ENCODE measurements around the gene XIAP.
"Not testable (repeated sequence)": the region's sequence is repeated elsewhere in the genome, so short reads cannot be mapped to it uniquely, and the experiment has no call there.

XIAP gene

DNA sequence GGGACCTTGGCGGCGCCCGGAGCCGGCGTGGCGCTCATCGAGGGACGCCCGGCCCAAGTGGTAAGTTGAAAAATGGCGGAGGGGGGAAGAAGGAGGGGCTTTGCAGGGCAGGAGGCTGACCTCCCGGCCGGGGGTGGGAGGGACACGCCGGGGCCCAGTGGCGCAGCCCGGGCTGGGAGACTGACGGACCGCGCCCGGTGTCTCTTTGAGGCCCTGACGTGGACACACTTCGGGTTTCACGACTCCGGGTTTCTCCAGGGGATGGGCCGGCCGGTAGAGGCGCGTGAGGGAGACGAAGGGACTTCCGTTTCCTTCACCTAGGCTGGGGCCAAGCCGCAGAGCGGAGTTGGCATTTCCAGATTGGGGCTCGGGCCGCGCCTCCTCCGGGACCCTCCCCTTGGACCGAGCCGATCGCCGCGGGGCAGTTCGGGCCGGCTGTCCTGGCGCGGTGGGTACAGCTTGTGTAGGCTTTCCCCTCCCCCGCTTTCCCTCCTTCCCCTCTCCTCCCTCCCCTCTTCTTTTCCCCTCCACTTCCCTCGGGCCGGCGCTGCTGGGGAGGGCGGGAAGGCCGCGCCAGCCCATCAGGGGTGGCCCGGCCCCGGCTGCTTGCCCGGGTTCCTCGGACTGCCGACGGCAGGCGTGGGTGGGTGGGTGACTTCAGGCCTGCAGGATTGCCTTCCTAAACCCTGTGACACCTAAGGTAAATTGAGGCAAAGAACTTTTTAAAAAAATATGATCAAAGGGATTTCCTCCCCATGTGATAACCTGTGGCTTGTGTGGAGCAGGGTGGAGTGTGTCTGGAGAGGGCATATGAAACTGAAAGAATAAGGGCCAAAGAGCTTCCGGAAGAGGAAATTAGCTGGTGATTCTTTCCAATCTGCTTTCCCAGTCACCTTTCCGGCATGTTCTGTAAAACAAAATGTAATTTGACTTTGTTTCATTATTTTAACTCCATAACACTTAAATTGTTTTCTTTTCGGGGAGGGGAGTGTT, at the start of gene XIAP:
XIAP (plus strand) TSS at position 208 of the 993 bp plus-strand sequence. CDS start 25,610 bp downstream, outside the sequence.
- DNase-seq, result peak; percentile 56

DNA sequence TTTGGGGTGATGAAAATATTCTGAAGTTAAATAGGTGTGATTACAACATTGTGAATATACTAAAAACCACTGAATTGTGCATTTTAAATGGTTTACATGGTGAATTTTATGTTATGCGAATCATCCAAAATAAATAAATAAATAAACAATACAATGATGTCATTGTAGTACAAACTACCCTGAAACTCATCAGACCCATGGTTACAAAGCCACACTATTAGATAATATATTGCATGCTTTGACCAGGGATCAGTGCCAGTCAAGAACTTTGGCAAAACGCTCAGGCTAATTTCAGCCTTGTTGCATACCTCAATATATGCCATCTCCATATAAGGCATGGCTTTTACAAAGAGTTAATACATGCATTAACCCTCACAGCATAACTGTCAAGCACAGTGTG, 45.5 kb upstream of the XIAP start:
- no peak for DNase-seq

DNA sequence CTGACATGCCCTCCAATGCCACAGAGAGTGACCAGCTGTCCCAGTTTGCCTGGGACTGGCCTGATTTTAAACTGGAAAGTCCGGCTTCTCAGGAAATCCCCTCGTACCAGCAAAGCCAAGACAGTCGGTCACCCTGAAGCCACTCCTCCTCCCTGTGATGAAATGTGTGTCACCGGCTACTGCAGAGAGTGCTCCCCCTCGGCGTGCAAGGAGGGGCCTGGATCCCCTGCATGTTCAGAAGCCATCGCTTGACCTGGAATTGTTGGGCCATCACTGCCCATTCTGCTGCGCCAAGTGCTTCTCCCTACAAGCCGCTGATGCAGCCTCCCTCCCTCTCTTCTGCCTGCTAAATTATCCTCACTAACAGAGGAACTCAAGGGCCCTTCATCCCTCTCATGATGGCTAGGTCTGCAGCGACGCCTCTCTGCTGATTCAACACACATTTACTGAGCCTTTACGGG, 44.9 kb upstream of the XIAP start:
- DNase-seq, result peak; percentile 48

DNA sequence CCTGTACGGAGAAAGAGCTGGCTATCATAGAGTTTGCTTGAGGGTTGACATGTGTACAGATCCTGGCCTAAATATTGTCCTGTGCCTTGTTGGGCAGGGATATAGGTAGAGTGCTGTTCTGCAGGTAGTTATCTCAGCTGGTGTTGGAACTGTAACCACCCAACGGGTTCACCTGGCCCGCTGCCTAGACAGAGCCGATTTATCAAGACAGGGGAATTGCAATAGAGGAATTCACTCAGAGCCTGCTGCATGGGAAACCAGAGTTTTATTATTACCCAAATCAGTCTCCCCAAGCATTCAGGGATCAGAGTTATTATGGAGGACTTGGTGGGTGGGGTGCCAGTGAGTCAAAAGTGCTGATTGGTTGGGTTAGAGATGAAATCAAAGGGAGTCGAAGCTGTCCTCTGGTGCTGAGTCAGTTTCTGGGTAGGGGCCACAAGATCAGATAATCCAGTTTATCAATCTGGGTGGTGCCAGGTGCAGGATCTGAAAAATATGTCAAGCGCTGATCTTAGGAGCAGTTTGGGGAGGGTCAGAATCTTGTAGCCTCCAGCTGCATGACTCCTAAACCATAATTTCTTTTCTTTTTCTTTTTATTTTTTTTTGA, 42.5 kb upstream of the XIAP start:
- DNase-seq, result no peak

DNA sequence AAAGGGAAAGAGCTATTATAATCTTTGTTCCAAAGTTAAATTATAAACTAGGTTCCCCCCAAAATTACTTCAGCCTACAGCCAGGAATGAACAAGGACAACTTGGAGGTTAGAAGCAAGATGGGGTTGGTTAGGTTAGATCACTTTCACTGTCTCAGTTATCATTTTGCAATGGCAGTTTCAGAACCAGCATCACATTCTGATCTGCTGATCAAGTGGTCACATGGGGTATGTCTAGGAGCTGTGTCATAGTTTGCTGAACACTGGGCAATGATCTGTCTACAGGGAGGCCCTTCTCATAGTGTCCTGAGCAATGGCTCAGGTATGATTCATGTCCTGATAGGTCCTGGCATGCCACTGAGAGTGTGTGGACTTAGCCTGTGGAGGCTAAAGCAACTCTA, 41.6 kb upstream of the XIAP start:
- no peak for DNase-seq

DNA sequence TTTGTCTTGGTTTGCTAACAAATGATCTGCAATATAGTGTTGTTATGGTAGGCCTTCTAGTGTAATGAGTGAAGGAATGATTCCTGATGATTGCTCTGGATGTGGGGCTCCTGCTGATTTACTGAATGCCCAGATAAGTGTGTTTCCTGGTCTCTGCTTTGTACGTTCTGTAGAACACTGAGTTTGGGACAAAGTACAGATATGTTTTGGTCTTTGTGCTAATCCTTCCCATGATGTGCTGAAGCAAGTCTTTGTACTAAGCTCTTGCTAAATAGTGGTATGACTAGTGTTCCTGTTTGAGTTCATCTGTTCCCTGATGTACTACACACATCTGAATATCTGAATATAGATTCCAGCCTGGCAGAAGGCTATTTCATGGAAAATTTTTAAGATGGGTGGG, 36.9 kb upstream of the XIAP start:
- DNase-seq, result no peak

DNA sequence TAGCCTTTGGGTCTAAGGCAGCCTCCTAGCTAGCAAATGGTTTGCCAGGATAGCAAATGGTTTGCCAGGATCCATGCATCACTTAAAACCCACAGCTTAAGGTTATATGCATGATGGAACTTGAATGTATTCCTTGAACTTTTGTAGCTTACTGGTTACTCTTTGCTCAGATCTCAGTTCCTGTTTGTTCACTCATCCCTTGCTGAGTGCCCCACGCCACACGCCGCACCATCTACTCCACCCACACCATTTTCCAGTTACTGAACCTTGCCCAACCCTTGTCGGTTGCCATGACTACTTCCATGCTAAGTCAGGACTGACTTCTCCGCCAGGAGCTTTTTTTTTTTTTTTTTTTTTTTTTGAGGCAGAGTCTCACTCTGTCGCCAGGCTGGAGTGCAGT, 29.5 kb upstream of the XIAP start:
- peak; percentile 88 for DNase-seq

DNA sequence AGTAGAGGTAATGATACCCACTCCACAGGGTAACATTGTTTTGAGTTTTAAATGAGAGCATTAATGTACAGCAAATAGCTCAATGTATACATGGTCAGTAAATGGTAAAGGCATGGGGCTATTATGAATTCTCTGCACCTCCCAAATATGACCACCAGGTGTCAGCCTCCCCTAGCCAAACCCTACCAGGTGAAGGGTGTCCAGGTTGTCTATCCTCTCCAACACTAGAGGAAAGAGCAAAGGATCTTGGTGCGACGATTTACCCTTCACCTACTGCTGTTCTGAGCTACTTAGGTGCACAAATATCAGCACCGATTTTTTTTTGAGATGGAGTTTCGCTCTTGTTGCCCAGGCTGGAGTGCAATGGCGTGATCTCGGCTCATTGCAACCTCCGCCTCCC, 26.5 kb upstream of the XIAP start:
- peak; percentile 39 for DNase-seq

DNA sequence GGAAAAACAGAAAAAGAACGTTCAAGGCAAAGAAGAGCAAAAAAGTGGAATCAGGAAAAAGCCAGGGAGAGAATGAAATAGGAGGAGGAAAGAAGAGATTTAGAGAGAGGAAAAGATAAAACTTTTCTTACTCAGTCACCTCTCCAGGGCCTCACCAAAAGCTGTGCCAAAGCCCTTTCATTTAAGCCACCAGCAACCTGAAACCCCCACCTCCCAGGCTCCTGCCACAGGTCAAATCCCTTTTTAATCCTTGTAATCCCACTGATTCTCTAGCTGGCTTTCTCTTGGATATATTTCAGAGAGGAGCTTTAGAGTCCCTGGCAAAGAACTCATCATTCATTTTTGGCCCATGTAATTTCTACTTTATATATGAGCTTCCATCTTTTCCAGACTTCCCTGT, 25.7 kb upstream of the XIAP start:
- DNase-seq, result no peak

DNA sequence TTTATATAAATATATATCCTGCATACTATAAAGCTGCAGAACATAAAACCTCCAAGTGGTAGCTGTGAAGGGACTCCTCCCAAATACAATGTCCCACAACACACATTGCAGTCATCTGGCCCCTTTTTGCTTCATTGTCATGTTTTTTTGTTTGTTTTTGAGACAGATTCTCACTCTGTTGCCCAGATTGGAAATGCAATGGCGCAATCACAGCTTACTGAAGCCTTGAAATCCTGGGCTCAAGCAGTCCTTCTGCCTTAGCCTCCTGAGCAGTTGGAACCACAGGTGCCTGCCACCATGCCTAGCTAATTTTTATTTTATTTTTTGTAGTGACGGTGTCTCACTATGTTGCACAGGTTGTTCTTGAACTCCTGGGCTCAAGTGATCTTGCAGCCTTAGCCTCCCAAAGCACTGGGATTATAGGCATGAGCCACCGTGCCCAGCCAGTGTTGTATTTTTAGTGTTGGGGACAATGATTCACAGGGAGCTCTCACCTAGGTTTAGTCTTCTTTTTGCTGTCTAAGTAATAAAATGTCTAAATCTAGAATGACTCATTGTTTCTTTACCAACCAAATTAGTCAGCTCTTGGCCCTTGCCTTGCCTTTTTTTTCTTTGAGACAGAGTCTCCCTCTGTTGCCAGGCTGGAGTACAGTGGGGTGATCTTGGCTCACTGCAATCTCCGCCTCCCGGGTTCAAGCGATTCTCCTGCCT, 24.0 kb upstream of the XIAP start:
- DNase-seq, result no peak

DNA sequence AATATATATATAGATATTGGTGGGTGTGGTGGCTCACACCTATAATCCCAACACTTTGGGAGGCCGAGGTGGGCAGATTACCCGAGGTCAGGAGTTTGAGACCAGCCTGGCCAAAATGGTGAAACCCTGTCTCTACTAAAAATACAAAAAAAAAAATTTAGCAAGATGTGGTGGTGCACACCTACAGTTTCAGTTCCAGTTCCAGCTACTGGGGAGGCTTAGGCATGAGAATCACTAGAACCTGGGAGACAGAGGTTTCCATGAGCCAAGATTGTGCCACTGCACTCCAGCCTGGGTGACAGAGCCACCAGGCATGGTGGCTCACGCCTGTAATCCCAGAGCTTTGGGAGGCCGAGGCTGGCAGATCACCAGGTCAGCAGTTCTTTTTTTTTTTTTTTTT, 14.7 kb upstream of the XIAP start:
- not testable (repeated sequence) for DNase-seq

DNA sequence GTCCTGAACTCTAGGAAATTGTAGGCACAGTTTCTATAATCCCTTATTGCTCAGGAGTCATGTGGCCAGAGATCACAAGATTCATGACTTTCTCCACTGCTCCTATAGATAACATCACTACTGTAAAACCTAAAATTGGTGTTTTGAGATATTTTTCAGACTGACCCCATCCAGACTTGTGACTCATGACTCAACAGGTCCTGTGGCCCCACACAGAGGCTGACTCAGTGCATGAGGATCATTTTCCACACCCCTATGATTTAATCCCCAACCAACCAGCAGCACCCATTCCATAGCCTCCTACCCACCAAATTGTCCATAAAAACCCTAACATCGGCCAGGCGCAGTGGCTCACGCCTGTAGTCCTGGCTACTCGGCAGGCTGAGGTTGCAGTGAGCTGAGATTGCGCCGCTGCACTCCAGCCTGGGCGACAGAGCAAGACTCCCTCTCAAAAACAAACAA, 13.2 kb upstream of the XIAP start:
- no peak for DNase-seq

DNA sequence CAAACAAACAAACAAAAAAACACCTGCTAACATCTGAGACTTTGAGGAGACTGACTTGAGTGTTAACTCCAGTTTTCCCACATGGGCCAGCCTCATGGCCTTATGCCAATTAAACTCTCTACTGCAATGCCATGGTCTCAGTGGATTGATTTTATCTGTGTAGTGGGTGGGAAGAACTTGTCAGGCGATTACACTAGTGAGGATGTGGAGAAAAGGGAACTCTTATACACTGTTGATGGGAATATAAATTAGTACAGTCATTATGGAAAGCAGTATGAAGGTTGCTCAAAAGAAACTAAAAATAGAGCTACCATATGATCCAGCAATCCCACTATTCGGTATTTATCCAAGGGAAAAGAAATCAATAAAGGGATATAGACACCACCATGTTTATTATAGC, 12.8 kb upstream of the XIAP start:
- no peak for DNase-seq

DNA sequence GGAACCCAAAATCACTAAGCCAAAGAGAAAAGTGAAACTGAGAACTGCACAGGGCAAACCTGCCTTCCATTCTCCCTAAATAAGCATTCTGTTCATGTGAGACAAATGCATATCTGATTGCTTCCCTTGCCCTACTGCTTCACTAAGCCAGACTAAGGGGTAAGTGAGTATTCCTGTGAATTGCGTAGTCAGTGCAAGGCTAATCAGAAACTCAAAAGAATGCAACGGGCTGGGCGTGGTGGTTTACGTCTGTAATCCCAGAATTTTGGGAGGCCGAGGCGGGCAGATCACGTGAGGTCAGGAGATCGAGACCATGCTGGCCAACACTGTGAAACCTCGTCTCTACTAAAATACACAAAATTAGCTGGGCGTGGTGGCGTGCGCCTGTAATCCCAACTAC, 10.8 kb upstream of the XIAP start:
- no peak for DNase-seq

DNA sequence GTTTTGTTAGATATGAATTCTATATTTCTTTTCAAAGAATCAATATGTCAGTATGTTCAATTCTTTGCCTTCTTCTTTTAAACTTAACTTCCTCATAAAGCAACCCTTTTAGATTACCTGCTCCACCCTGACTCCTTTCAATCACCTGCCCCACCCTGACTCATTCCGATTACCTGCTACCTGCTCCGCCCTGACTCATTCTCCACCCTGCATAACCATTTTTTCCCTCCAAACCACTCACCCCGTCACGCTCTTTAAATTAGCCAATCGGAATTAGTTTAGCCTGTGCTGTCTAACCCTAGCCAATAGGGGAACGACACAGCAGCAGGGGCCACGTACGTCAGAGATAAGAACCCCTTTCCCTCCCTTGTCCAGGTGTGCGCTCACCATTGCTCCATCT, 9.9 kb upstream of the XIAP start:
- not testable (repeated sequence) for DNase-seq

DNA sequence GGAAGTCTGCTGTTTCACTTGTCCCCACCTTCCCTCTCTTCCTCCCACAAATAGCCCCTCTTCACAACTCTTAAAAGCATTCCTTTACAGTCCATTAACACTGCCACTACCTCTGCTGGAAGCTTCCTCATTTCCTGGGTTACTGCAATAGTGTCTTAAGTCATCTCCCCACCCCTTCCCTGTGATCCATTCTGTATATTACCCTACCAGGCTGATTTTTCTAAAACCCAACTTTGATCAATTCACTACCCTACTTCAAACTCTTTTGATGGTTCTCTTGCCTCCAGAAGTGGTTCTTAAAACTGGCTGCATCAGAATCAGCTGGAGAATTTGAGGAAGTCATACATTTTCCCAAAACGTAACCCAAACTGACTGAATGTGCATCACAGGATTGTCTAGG, 8.8 kb upstream of the XIAP start:
- no peak for DNase-seq

DNA sequence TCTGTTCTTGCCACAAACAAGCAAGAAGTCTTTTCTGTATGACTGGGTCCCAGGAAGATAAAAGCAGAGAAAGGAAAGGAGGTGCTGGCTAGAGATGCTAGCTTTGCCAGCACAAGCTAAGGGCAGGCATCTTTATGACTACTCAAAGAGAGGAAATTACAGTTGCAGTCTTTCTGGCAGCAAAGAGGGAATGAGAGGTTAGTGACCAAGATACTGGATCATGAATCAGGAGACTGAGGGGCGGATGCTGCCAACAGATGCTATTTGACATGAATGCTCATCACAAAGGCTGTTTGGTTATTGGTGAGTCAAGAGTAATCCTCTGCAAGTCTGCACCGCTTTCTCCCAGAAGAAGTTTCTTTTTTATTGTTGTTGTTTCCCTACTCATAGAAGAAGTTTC, 5.5 kb upstream of the XIAP start:
- no peak for DNase-seq

DNA sequence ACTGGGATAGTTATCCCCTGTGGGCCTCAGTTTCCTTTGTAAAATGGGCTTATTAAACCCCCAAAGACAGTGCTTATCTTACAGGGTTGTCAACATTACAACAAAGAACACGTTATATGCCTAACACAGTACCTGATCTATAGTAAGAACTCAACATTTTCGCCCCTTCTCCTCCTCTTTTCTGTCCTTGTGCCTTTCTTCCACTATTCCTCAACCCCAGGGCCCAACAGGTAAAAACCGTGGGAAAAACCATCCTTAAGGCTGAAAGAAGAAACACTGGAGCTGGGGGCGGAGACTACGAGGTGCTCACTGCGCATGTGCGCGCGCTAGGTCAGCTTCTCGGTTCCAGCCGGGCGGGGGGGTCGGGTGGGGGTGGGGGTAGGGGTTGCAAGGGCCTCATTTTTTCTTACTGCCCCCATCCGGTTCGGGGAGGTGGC, 426 bp upstream of the XIAP start:
- no peak for DNase-seq

DNA sequence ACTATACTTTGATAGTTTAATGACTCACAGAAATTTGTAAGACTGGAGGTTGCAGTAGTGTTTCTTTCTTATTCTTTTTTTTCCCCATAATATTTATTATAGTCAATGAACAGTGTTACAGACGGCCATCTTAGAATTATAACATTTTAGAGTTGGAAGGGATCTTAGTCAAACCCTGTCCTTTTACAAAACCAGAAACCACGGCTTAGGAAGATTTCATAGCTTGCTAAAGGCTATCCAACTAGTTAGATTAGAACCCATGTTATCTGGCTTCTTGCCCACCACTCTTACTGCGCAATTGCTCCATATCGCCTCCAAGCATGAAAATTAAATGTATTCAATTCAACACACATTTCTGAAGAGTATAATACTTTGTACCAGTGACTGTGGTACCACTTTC, 1.1 kb downstream of the XIAP start:
- peak; percentile 46 for DNase-seq

DNA sequence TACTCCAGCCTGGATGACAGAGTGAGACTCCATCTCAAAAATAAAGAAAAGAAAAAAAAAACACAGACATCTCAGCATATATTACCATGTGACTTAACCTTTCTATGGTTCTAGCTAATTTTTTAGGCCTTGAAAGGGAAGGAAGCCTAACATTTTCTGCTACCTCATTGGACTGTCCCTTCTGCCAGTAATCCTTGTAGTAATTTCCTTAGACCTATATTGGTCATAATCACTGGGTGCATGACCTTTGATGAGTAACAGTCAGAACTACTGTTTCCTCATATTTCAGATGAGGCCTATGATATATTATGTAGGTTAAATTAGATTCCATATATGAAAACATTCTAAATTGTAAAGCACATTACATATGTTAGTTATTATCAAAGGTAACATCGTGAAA, 9.6 kb downstream of the XIAP start:
- DNase-seq, result no peak

DNA sequence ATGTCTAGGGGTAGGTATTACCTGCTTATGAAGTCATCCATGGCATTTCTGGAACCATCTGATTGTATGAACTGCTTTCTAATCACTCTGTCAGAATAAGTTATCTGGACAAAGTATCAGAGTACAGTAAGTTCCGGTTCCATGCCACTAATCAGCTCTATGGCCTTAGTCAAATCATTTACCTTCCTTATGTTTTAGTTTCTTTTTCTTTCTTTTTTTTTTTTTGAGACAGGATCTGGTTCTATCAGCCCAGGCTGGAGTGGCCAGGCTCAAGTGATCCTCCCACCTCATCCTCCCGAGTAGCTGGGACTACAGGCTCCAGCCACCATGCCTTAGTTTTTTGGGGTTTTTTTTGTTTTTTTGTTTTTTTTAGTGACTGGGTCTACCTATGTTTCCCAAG, 11.5 kb downstream of the XIAP start:
- DNase-seq, result no peak

DNA sequence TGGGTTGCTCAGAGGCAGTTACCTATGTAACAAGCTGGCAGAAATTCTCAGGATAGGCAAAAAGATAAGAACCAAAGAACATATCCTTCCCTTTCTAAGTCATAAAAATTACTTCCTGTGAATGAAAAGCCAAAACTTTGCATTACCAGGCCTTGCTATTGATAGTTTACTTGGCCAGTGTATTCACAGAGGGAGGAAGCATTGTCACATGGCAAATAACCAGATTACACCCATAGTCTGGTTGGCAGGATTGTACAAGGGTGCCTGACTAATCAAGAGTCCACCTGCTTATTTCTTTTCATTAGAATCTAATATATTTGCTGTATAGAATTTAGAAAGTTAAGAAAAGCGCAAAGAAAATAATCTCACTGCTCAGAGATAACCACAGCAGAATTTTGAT, 14.1 kb downstream of the XIAP start:
- DNase-seq, result no peak

DNA sequence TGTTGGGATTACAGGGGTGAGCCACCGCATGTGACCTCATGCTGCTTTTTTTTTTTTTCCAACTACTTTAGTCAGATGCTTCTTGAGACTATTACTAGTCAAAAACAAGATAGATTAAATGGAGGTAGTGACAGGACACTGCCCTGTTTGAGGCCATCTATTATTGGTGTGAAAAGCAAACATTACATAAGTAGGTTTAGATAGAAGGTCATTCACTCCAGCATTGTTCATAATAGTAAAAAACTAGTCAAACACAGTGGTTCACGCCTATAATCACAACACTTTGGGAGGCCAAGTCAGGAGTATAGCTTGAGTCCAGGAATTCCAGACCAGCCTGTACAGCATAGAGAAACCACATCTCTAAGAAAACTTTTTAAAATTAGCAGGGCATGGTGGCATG, 16.3 kb downstream of the XIAP start:
- no peak for DNase-seq

DNA sequence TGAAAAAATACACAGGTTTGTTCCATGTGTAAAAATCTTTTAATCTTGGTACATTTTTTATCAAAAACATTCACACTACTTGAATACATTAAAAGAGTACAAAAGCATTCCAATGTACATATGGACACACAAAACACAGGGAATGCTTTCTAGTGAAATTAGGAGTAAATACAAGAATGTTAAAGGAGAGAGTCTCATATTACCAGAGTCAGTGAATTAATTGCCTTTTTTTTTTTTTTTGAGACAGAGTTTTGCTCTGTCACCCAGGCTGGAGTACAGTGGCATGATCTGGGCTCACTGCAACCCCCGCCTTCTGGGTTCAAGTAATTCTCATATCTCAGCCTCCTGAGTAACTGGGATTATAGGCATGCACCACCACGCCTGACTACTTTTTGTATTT, 17.0 kb downstream of the XIAP start:
- no peak for DNase-seq

Measured in DMS79 treated with DMSO at 0.1 percent for 48 hours (cell line).